Glutamatergic neuron (in vitro differentiated cells): ENCODE results near the gene BABAM2. TPM values are rescaled to one million over a fixed set of nuclear protein-coding genes. Genes with fewer than 3 reads are reported as not detected.

Experiments
- DNase-seq: peaks from one replicate; pipeline ENCODE4 v3.0.0; 2022
- H3K27ac Mint-ChIP-seq: one replicate; pipeline ENCODE4 v1.8.0; 2020; ENCODE audit warnings: mild to moderate bottlenecking, mixed read lengths, inconsistent platforms; ENCODE audit not compliant: unreplicated experiment
- H3K27me3 Mint-ChIP-seq: one replicate; pipeline ENCODE4 v1.8.0; 2020; ENCODE audit warnings: mild to moderate bottlenecking, moderate library complexity, mixed read lengths, inconsistent platforms; ENCODE audit not compliant: unreplicated experiment
- H3K36me3 Mint-ChIP-seq: one replicate; pipeline ENCODE4 v1.8.0; 2020; ENCODE audit warnings: mild to moderate bottlenecking, mixed read lengths, inconsistent platforms; ENCODE audit not compliant: unreplicated experiment
- H3K4me1 Mint-ChIP-seq: one replicate; pipeline ENCODE4 v1.8.0; 2020; ENCODE audit warnings: mild to moderate bottlenecking, low read depth, mixed read lengths, inconsistent platforms; ENCODE audit not compliant: unreplicated experiment
- H3K4me3 Mint-ChIP-seq: one replicate; pipeline ENCODE4 v1.8.0; 2020; ENCODE audit warnings: mild to moderate bottlenecking, mixed read lengths, inconsistent platforms; ENCODE audit not compliant: unreplicated experiment
- H3K9me3 Mint-ChIP-seq: one replicate; pipeline ENCODE4 v1.8.0; 2020; ENCODE audit warnings: mild to moderate bottlenecking, moderate library complexity, mixed read lengths, inconsistent platforms; ENCODE audit not compliant: unreplicated experiment
- total RNA-seq: library from RNA; stranded (reverse); fragmentation: NEBNext Ultra II Directional; extraction: Animal tissue kit (Norgen Biotek cat#: 25700); gene quantifications from one replicate; pipeline ENCODE4 v1.2.1, GENCODE V29; 2021; ENCODE audit not compliant: unreplicated experiment
- TF ChIP-seq, protein P1 (sequence below): fragments of 200-600 bp; sonication (generic); IDR thresholded peaks from one replicate; pipeline ENCODE4 v1.5.0; 2021; ENCODE audit not compliant: partially characterized antibody, unreplicated experiment

BABAM2 gene
- total RNA-seq, 1 donor from 2014 or later, result 29.9 TPM

DNA sequence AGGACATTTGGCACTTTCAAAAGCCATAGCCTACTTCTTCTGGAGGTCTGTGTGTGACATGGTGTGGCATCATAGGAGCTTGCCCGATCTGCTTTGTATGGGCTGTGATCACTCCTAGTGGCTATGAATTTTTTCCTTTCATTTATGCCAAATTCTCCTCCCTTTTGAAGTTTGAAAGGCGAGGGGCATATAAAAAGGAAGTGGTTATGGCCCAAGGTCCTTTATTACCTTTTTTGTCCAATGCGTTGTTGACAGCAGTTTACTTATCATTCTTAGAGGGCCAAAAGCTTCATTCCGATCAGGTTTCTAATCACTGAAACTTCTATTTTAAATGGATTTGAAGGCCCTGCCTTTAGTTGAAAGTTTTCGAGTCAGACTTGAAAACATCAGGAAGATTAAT, 277.8 kb downstream of the BABAM2 start:
- Mint-ChIP-seq H3K9me3 (no peaks in the 10 kb centered on the region), H3K27ac (no peak overlapping the region), H3K36me3 (no peaks in the 10 kb centered on the region), H3K4me3 (no peak overlapping the region), H3K4me1 (peaks cover 3% of the 10 kb centered on the region), H3K27me3 (no peaks in the 10 kb centered on the region)
- DNase-seq, result no peak
- TF ChIP-seq, protein P1, sequence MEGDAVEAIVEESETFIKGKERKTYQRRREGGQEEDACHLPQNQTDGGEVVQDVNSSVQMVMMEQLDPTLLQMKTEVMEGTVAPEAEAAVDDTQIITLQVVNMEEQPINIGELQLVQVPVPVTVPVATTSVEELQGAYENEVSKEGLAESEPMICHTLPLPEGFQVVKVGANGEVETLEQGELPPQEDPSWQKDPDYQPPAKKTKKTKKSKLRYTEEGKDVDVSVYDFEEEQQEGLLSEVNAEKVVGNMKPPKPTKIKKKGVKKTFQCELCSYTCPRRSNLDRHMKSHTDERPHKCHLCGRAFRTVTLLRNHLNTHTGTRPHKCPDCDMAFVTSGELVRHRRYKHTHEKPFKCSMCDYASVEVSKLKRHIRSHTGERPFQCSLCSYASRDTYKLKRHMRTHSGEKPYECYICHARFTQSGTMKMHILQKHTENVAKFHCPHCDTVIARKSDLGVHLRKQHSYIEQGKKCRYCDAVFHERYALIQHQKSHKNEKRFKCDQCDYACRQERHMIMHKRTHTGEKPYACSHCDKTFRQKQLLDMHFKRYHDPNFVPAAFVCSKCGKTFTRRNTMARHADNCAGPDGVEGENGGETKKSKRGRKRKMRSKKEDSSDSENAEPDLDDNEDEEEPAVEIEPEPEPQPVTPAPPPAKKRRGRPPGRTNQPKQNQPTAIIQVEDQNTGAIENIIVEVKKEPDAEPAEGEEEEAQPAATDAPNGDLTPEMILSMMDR, result no peak

DNA sequence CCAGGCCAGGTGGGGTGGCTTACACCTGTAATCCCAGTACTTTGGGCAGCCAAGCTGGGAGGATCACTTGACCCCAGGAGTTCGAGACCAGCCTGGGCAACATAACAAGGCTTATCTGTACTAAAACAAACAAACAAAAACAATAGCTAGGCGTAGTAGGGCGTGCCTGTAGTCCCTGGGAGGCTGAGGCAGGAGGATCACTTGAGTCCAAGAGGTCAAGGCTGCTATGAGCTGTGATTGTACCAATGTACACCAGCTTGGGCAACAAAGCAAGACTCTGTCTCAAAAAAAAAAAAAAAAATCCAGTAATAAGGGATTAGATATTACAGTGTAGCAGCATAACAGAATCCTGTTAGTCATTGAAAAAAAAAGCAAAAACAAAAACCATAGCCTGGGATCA, 279.0 kb downstream of the BABAM2 start:
- DNase-seq, result no peak
- Mint-ChIP-seq H3K27me3 (no peaks in the 10 kb centered on the region), H3K4me3 (no peak overlapping the region), H3K27ac (no peak overlapping the region), H3K9me3 (no peaks in the 10 kb centered on the region), H3K4me1 (peaks cover 1% of the 10 kb centered on the region), H3K36me3 (no peaks in the 10 kb centered on the region)
- TF ChIP-seq, protein P1, result no peak

DNA sequence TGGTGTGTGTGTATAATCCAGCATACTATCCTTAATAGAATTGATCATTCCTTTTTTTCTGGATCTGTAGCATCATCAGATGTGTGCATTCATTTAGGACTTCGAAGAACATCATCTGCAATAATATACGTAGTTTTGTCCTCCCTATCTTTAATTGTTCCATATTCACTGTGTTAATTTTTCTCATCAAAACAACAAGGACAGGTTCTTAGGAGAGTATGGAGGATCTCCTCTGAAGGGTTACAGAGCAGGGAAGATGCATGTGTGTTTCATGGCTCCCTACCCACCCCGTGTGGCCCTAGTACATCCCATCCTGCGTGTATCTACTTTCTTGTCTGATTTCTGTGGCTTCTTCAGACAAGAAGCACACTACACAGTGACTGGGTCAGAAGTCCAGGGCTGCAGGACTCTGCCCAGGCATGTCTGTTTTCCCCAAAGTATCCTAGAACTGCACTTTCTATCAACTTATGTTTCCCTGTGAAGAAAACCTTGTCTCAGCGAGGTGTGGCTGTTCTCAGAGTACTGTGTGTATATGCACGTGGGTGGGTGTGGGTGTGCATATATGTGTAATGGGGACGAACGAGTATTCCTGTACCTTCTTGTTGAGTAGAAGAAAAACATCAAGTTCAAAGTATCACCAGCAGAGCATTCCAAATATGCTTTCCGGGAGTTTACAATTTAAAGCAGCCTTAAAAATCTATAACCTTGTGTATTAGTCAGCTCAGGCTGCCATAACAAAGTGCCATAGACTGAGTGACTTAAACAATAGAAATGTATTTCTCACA, 281.8 kb downstream of the BABAM2 start:
- Mint-ChIP-seq H3K4me1 (no peaks in the 10 kb centered on the region), H3K9me3 (peaks cover 7% of the 10 kb centered on the region), H3K4me3 (no peak overlapping the region), H3K27ac (no peak overlapping the region), H3K27me3 (no peaks in the 10 kb centered on the region), H3K36me3 (peaks cover 15% of the 10 kb centered on the region)
- TF ChIP-seq, protein P1, result no peak
- no peak for DNase-seq

DNA sequence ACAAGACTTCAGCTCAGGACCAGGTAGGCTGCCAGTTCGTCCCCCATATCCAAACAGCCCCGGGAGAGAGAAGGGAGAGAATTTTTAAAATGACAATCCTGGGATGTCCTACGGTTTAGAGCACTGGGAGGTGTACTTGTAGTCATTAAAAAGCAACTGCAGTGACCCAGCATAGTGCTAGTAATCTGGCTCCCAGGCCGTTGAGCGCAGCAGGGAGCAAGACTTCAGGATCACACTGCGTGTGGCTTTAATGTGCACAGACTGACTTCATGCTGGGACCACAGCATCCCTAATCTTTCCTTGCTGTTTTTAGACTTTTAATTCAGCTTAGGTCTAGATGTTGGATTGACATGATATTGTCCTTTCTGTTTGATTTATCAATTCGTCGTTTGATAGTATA, 282.8 kb downstream of the BABAM2 start:
- Mint-ChIP-seq H3K27ac (no peak overlapping the region), H3K36me3 (peaks cover 19% of the 10 kb centered on the region), H3K4me3 (no peak overlapping the region), H3K9me3 (peaks cover 7% of the 10 kb centered on the region), H3K4me1 (no peaks in the 10 kb centered on the region), H3K27me3 (no peaks in the 10 kb centered on the region)
- TF ChIP-seq, protein P1, result no peak
- no peak for DNase-seq

DNA sequence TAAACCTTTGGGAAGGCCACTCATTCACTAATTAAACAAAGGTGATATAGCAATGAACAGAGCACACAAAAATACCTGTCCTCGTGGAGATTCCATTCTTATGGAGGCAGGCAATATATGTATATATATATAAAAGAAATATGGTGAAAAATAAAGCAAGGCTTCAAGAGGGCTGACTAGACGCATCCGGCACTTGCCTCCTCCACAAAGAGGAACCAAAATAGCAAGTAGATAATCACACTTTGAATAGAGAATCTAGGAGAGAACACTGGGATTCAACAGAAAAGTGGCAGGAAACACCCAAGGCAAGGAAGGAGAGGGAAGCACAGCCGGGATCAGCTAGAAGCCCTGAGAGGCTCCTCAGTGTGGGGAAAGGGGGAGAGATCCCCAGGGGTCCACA, 283.7 kb downstream of the BABAM2 start:
- Mint-ChIP-seq H3K9me3 (peaks cover 7% of the 10 kb centered on the region), H3K36me3 (peaks cover 19% of the 10 kb centered on the region), H3K4me1 (no peaks in the 10 kb centered on the region), H3K4me3 (no peak overlapping the region), H3K27me3 (no peaks in the 10 kb centered on the region), H3K27ac (no peak overlapping the region)
- no peak for DNase-seq
- TF ChIP-seq, protein P1, result no peak
